Type B pancreatic cell (in vitro differentiated cells): Measurements from ENCODE around the gene MBTPS1. TPM values are rescaled to one million over a fixed set of nuclear protein-coding genes. Genes with fewer than 3 reads are reported as not detected.

Experiments
- DNase-seq: peaks from one replicate; pipeline ENCODE4 v3.0.0; 2021; ENCODE audit warnings: mixed read lengths; ENCODE audit not compliant: unreplicated experiment; ENCODE audit errors: extremely low spot score
- H3K27ac Mint-ChIP-seq: 2 replicates; pipeline ENCODE4 v1.8.0; 2021; ENCODE audit warnings: mild to moderate bottlenecking, mixed read lengths
- H3K27me3 Mint-ChIP-seq: 2 replicates; pipeline ENCODE4 v1.8.0; 2021; ENCODE audit warnings: mixed read lengths
- H3K36me3 Mint-ChIP-seq: 2 replicates; pipeline ENCODE4 v1.8.0; 2021; ENCODE audit warnings: mixed read lengths
- H3K4me1 Mint-ChIP-seq: one replicate; pipeline ENCODE4 v1.8.0; 2021; ENCODE audit warnings: mixed read lengths; ENCODE audit not compliant: unreplicated experiment
- H3K4me3 Mint-ChIP-seq: 2 replicates; pipeline ENCODE4 v1.8.0; 2021; ENCODE audit warnings: mild to moderate bottlenecking, mixed read lengths
- H3K9me3 Mint-ChIP-seq: 2 replicates; pipeline ENCODE4 v1.8.0; 2021; ENCODE audit warnings: mixed read lengths
- total RNA-seq: library from RNA; stranded (reverse); gene quantifications from 2 replicates; pipeline ENCODE4 v1.2.1, GENCODE V29; 2021; ENCODE audit warnings: low replicate concordance
- TF ChIP-seq, protein P1 (sequence below): fragments of 200-600 bp; sonication (generic); conservative IDR thresholded peaks from 2 replicates; pipeline ENCODE4 v1.5.0; 2021; ENCODE audit warnings: antibody characterized with exemption, mild to moderate bottlenecking

The MBTPS1 gene
- total RNA-seq, 1 donor from 2014 or later = 88.4 TPM

- Mint-ChIP-seq H3K27me3 (peaks cover 9% of the 10 kb centered on the region), H3K27ac (no peak overlapping the region)
- TF ChIP-seq, protein P1, sequence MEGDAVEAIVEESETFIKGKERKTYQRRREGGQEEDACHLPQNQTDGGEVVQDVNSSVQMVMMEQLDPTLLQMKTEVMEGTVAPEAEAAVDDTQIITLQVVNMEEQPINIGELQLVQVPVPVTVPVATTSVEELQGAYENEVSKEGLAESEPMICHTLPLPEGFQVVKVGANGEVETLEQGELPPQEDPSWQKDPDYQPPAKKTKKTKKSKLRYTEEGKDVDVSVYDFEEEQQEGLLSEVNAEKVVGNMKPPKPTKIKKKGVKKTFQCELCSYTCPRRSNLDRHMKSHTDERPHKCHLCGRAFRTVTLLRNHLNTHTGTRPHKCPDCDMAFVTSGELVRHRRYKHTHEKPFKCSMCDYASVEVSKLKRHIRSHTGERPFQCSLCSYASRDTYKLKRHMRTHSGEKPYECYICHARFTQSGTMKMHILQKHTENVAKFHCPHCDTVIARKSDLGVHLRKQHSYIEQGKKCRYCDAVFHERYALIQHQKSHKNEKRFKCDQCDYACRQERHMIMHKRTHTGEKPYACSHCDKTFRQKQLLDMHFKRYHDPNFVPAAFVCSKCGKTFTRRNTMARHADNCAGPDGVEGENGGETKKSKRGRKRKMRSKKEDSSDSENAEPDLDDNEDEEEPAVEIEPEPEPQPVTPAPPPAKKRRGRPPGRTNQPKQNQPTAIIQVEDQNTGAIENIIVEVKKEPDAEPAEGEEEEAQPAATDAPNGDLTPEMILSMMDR = no peak
These were observed 34.2 kb upstream of the MBTPS1 start for GRCh38 chr16:84150926-84151325.

GRCh38 chr16:84144859-84145639, 28.3 kb upstream of the MBTPS1 start, which contains the start of the genes DNAAF1 and HSDL1:
TSS of gene DNAAF1 (plus strand) at chr16:84145308. CDS start at chr16:84145441, 133 bp downstream.
TSS of gene HSDL1 (minus strand) at chr16:84145177. CDS start at chr16:84131321, 13,856 bp downstream.
- H3K27me3 Mint-ChIP-seq = peaks cover 5% of the 10 kb centered on the region
- H3K4me1 Mint-ChIP-seq = peaks cover 7% of the 10 kb centered on the region
- peaks cover 10% of the 10 kb centered on the region for H3K36me3 Mint-ChIP-seq
- TF ChIP-seq, protein P1 = peak; percentile 25
- no peaks in the 10 kb centered on the region for H3K9me3 Mint-ChIP-seq
- peak; percentile 99 for DNase-seq
- peak within 1 kb of the TSS; percentile 90 for H3K27ac Mint-ChIP-seq
- H3K4me3 Mint-ChIP-seq = peak within 1 kb of the TSS; percentile 99

More at GRCh38 chr16:84150926-84151325, 34.2 kb upstream of the MBTPS1 start:
- DNase-seq = no peak
- Mint-ChIP-seq H3K4me3 (no peak overlapping the region), H3K4me1 (peaks cover 6% of the 10 kb centered on the region), H3K36me3 (no peaks in the 10 kb centered on the region), H3K9me3 (no peaks in the 10 kb centered on the region)

DNA sequence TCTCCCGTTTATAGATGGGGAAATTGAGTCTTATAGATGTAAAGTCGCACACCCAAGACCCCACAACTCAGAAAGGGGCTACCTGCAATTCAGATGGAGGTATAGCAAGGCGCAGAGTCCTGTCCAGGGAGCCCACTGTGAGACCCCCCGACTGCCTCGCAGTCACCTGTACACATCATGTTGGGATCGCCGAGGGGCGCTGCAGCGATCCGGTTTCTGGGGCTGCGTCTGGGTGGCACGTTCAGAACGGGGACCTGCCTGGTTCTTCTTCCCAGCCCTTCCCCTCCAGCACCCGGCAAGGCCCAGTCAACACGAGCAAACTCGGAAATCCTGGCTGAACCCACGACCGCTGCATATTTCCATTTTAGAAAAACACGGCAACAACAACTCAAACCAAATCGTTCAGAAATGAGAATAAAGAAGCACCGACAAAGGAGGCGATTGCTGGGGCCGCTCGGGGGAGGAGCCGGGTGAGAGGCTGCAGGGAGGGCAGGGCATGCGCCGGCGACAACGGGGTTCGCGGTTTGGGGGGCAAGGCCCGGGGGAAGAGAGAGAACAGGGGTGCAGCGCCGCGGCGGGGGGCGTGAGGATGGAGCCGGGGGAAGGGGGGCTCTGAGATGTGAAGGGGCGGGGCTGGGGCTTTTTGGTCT, 27.6 kb upstream of the MBTPS1 start:
- peak overlapping the region; percentile 99 for H3K4me3 Mint-ChIP-seq
- peaks cover 14% of the 10 kb centered on the region for H3K4me1 Mint-ChIP-seq
- peak overlapping the region; percentile 90 for H3K27ac Mint-ChIP-seq
- no peak for DNase-seq
- peaks cover 13% of the 10 kb centered on the region for H3K36me3 Mint-ChIP-seq
- H3K9me3 Mint-ChIP-seq = no peaks in the 10 kb centered on the region
- TF ChIP-seq, protein P1 = no peak
- peaks cover 5% of the 10 kb centered on the region for H3K27me3 Mint-ChIP-seq

DNA sequence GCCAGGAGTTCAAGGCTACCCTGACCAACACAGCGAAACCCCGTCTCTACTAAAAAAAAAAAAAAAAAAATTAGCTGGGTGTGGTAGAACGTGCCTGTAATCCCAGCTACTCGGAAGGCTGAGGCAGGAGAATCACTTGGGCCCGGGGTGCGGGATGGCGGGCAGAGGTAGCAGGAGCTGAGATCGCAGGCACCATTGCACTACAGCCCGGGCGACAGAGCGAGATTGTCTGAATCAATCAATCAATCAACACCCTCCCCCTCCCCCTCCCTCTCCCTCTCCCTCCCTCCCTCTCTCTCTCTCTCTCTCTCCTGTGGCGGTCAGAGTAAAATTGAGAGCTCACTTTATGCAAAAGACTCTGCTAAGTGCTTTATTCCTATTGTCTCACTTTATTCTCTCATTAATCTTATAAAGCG, 27.1 kb upstream of the MBTPS1 start:
- Mint-ChIP-seq H3K27ac (peak overlapping the region; percentile 90), H3K9me3 (no peaks in the 10 kb centered on the region), H3K4me3 (peak overlapping the region; percentile 99), H3K27me3 (peaks cover 5% of the 10 kb centered on the region), H3K4me1 (peaks cover 20% of the 10 kb centered on the region), H3K36me3 (peaks cover 13% of the 10 kb centered on the region)
- no peak for DNase-seq
- TF ChIP-seq, protein P1 = no peak

- Mint-ChIP-seq H3K9me3 (no peaks in the 10 kb centered on the region), H3K36me3 (peaks cover 13% of the 10 kb centered on the region), H3K4me3 (peak overlapping the region; percentile 99), H3K27me3 (peaks cover 4% of the 10 kb centered on the region), H3K27ac (peak overlapping the region; percentile 90), H3K4me1 (peaks cover 26% of the 10 kb centered on the region)
- no peak for DNase-seq
- TF ChIP-seq, protein P1 = no peak
These were observed 26.3 kb upstream of the MBTPS1 start for GRCh38 chr16:84143081-84143480.
